Peyer's patch (tissue), 4 donors: ENCODE data around the gene PTPN4.

Experiments
- CTCF ChIP-seq, 6 experiments: fragments of 450-650 bp in 4 of 6; fragments of 200-600 bp in 2 of 6; sonication (generic) in 1 of 6; IDR thresholded peaks; one replicate each; pipeline ENCODE4 v1.5.1; 2017 to 2019; ENCODE audit warnings: antibody characterized with exemption in 6 of 6, mild to moderate bottlenecking in 3 of 6, moderate library complexity in 1 of 6
- POLR2A ChIP-seq, 2 donors: fragments of 450-650 bp; IDR thresholded peaks; one replicate each; pipeline ENCODE4 v1.5.1; 2017; ENCODE audit warnings: antibody characterized with exemption in 2 of 2, mild to moderate bottlenecking in 2 of 2, moderate library complexity in 2 of 2

DNA sequence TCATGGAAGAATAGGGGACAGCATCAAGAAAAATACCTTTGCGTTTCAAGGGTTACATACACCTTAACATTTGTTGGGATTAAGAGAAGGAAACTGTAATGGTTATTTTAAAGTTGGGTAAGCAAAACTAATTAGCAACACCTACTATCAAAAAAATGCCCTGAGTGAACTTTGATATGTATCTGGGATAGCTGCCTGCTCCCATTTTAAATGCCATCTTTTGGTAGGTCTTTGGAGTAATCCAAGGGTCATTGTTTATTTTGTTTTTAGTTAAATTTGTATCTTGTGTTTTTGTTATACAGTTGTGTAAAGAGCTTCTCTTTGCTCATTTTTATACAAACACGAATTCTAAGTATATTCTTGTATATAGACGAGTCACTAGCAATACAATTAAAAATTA lies 9.9 kb downstream of the PTPN4 start:
- TF ChIP-seq CTCF (IDR thresholded peaks at IDR 0.05): no peak
- TF ChIP-seq POLR2A (IDR thresholded peaks at IDR 0.05): no peak
